Measurements from ENCODE around the gene CELSR3.

DNA sequence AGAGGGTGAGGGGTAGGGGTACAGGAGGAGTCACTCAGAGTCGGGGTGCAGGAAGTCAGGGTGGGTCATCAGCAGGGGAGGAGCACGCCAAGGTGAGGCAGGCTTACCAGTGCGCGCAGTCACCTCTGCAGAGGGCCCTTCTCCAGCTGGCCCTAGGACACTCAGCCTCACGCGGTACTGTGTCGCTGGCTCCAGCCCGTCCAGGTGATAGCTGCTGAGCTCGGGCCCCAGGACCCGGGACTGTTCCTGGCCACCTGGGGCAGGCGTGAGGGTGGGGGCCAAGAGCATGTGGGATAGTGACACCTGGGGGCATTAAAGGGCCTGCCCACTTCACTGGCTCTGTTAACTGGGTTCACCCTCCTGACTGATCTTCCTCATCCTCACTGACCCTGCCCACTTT lies 75.0 kb downstream of the CELSR3 start:
- TF ChIP-seq, protein P1, sequence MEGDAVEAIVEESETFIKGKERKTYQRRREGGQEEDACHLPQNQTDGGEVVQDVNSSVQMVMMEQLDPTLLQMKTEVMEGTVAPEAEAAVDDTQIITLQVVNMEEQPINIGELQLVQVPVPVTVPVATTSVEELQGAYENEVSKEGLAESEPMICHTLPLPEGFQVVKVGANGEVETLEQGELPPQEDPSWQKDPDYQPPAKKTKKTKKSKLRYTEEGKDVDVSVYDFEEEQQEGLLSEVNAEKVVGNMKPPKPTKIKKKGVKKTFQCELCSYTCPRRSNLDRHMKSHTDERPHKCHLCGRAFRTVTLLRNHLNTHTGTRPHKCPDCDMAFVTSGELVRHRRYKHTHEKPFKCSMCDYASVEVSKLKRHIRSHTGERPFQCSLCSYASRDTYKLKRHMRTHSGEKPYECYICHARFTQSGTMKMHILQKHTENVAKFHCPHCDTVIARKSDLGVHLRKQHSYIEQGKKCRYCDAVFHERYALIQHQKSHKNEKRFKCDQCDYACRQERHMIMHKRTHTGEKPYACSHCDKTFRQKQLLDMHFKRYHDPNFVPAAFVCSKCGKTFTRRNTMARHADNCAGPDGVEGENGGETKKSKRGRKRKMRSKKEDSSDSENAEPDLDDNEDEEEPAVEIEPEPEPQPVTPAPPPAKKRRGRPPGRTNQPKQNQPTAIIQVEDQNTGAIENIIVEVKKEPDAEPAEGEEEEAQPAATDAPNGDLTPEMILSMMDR (IDR thresholded peaks at IDR 0.05), result no peak
- TF ChIP-seq POLR2A (IDR thresholded peaks at IDR 0.05; ENCODE audit: low read depth) (no peak), EP300 (IDR thresholded peaks at IDR 0.05) (no peak)
